ENCODE measurements around the gene ZNF280C.

DNA sequence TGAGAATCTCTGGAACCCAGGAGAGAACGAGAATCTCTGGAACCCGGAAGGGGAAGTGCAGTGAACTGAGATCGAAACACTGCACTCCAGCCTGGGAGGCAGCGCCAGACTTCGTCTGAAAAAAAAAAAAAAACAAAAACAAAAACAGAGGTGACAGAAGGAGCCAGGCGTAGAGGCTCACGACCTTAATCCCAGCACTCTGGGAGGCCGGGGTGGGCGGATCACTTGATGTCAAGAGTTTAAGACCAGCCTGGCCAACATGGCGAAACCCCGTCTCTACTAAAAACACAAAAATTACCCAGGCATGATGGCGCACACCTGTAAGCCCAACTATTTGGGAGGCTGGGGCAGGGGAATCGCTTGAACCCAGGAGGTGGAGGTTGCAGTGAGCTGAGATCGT is 17.0 kb downstream of the ZNF280C start:
- no peak for TF ChIP-seq EZH2 (IDR thresholded peaks at IDR 0.05)
- TF ChIP-seq POLR2AphosphoS5 (IDR thresholded peaks at IDR 0.05; ENCODE audit: borderline replicate concordance, low read depth, low read length), result no peak
- TF ChIP-seq FOXP2 (optimal IDR thresholded peaks at IDR 0.05; ENCODE audit: control extremely low read depth, extremely low read length, insufficient read depth), result no peak

All from SK-N-MC (cell line).